HepG2 (cell line): ENCODE measurements around the gene UNC13D. TPM values are rescaled to one million over a fixed set of nuclear protein-coding genes. Genes with fewer than 3 reads are reported as not detected.

Experiments
- ATAC-seq: fragments of 200-7000 bp; cut with Tn5 transposase; 3 replicates; pipeline ENCODE4 v1.9.1; 2020; ENCODE audit warnings: mild to moderate bottlenecking, moderate library complexity
- BruUV-seq: library from RNA; stranded (reverse); fragments of 400-500 nt; replicated peaks from 2 replicates; lab custom pipeline; 2021; lab: Mats Ljungman, UMichigan
- CTCF ChIA-PET: fragments of 300-600 bp; formaldehyde crosslinking; extraction: SDS; loops from one replicate; lab custom pipeline; 2021; ENCODE audit warnings: low total read pairs, inconsistent platforms, low intra/inter-chr PET ratio; lab: Yijun Ruan, JAX
- POLR2A ChIA-PET: fragments of 350-600 bp; sonication (Branson Sonifier 250); formaldehyde crosslinking; loops from one replicate; lab custom pipeline; 2020; ENCODE audit warnings: antibody characterized with exemption, inconsistent platforms; lab: Yijun Ruan, JAX
- DNase-seq: peaks from one replicate; pipeline ENCODE4 v3.0.0-alpha.2; 2015; ENCODE audit warnings: low spot score
- FAIRE-seq: peaks from 3 replicates; lab custom pipeline; 2011; peaks lifted over from hg19 to GRCh38; lab: Jason Lieb, UNC
- H2AFZ ChIP-seq: one replicate; pipeline ENCODE4 v1.6.1; 2011; ENCODE audit warnings: low read length, inconsistent platforms
- H3K27ac ChIP-seq: fragments of 300-600 bp; 3 replicates; pipeline ENCODE4 v1.8.0; 2011; ENCODE audit warnings: mixed run types, mild to moderate bottlenecking, mixed read lengths, low read length, inconsistent platforms; ENCODE audit not compliant: insufficient read depth; ENCODE audit errors: extremely low read length
- H3K27me3 ChIP-seq, 2 experiments: fragments of 200-600 bp in 1 of 2; 2 replicates in 1 of 2; 3 replicates in 1 of 2; pipeline versions ENCODE4 v1.6.0 to v1.8.0; 2011; ENCODE audit warnings: low read length in 2 of 2, mild to moderate bottlenecking in 2 of 2, moderate library complexity in 2 of 2, inconsistent platforms in 1 of 2; ENCODE audit not compliant: insufficient read depth in 2 of 2, control insufficient read depth in 1 of 2
- H3K36me3 ChIP-seq, 2 experiments: fragments of 200-600 bp in 1 of 2; replicated peaks in 1 of 2; 2 replicates in 1 of 2; 3 replicates in 1 of 2; pipeline versions ENCODE4 v1.5.1 to v1.8.0; 2011; ENCODE audit warnings: low read length in 2 of 2, inconsistent platforms in 1 of 2; ENCODE audit not compliant: insufficient read depth in 2 of 2, control insufficient read depth in 1 of 2
- H3K4me1 ChIP-seq: 2 replicates; pipeline ENCODE4 v1.5.1; 2012; ENCODE audit warnings: low read length, inconsistent platforms; ENCODE audit not compliant: insufficient read depth
- H3K4me2 ChIP-seq: 2 replicates; pipeline ENCODE4 v1.6.0; 2011; ENCODE audit warnings: low read depth, low read length, inconsistent platforms
- H3K4me3 ChIP-seq, 3 experiments: fragments of 200-600 bp in 1 of 3; sonication (generic), shearing (Covaris generic) in 1 of 3; replicated peaks in 1 of 3; 2 replicates each; pipeline ENCODE4 v1.5.1; 2011 to 2016; ENCODE audit warnings: low read length in 3 of 3, inconsistent platforms in 2 of 3, low read depth in 2 of 3, mild to moderate bottlenecking in 2 of 3, control low read depth in 1 of 3, mixed read lengths in 1 of 3; ENCODE audit not compliant: insufficient read depth in 1 of 3
- H3K79me2 ChIP-seq: one replicate; pipeline ENCODE4 v1.6.1; 2011; ENCODE audit warnings: low read length, inconsistent platforms; ENCODE audit not compliant: insufficient read depth
- H3K9ac ChIP-seq: 2 replicates; pipeline ENCODE4 v1.6.0; 2011; ENCODE audit warnings: mild to moderate bottlenecking, low read depth, low read length, inconsistent platforms; ENCODE audit not compliant: insufficient read depth
- H3K9me3 ChIP-seq: 2 replicates; pipeline ENCODE4 v1.5.1; 2012; ENCODE audit warnings: mild to moderate bottlenecking, low read length
- H4K20me1 ChIP-seq: 2 replicates; pipeline ENCODE4 v1.6.0; 2011; ENCODE audit warnings: inconsistent platforms, mild to moderate bottlenecking, low read length, moderate library complexity; ENCODE audit not compliant: insufficient read depth
- AHDC1 ChIP-seq: sonication (generic); formaldehyde crosslinking; IDR thresholded peaks from 2 replicates; pipeline ENCODE4 v1.5.1; 2020; ENCODE audit warnings: mild to moderate bottlenecking, missing genetic modification reagents, borderline replicate concordance
- ARNTL ChIP-seq: sonication (generic); formaldehyde crosslinking; IDR thresholded peaks from 2 replicates; pipeline ENCODE4 v1.4.0; 2020; ENCODE audit warnings: mild to moderate bottlenecking, missing genetic modification reagents
- ATF7 ChIP-seq, 2 experiments: fragments of 450-650 bp in 1 of 2; sonication (generic) in 1 of 2; formaldehyde crosslinking in 1 of 2; IDR thresholded peaks; 2 replicates each; pipeline versions ENCODE4 v1.4.0 to v1.6.1; 2016 to 2020; ENCODE audit warnings: antibody characterized with exemption in 1 of 2, mild to moderate bottlenecking in 1 of 2, missing genetic modification reagents in 1 of 2
- BCLAF1 ChIP-seq: fragments of 450-650 bp; IDR thresholded peaks from 2 replicates; pipeline ENCODE4 v1.6.1; 2017; ENCODE audit warnings: mild to moderate bottlenecking
- GABPA ChIP-seq, 2 experiments: IDR thresholded peaks; 2 replicates each; pipeline ENCODE4 v1.6.1; 2011 to 2016; ENCODE audit warnings: low read depth in 2 of 2, low read length in 1 of 2, missing biosample characterization in 1 of 2, missing genetic modification characterization in 1 of 2
- TCF12 ChIP-seq, 2 experiments: fragments of 450-650 bp in 1 of 2; sonication (generic) in 1 of 2; formaldehyde crosslinking in 1 of 2; IDR thresholded peaks; 2 replicates each; pipeline versions ENCODE4 v1.6.1 to v1.8.0; 2017 to 2022; ENCODE audit warnings: antibody characterized with exemption in 1 of 2, mild to moderate bottlenecking in 1 of 2, missing genetic modification reagents in 1 of 2, moderate library complexity in 1 of 2
- YY1 ChIP-seq: IDR thresholded peaks from 2 replicates; pipeline ENCODE4 v1.6.1; 2011; ENCODE audit warnings: low read length, low read depth, moderate library complexity, mild to moderate bottlenecking; ENCODE audit not compliant: insufficient read depth, insufficient replicate concordance
- ZNF430 ChIP-seq: sonication (generic); formaldehyde crosslinking; IDR thresholded peaks from 2 replicates; pipeline ENCODE4 v1.9.0; 2021; ENCODE audit warnings: mild to moderate bottlenecking, missing genetic modification reagents
- ZNF740 ChIP-seq: sonication (generic); formaldehyde crosslinking; IDR thresholded peaks from 2 replicates; pipeline ENCODE4 v1.4.0; 2020; ENCODE audit warnings: missing genetic modification reagents
- WGBS: methylation state at CpG from one replicate; pipeline ENCODE4 v1.1.6; 2017; ENCODE audit warnings: low lambda C conversion rate; 5-methylcytosine and 5-hydroxymethylcytosine counted together
- in situ Hi-C: cut with HindIII; loops from 2 replicates; pipeline ENCODE4 v1.10.0; 2017; ENCODE audit warnings: low pct_unique_long_range_greater_than_20kb; ENCODE audit not compliant: extremely low pct_ligation_motif_present
- intact Hi-C: fragments of 100-400 bp; cut with micrococcal nuclease; formaldehyde crosslinking; loops from one replicate; pipeline ENCODE4 v1.10.0; 2022; ENCODE audit not compliant: unreplicated experiment
- polyA plus RNA-seq, 8 experiments: library from polyadenylated mRNA; depleted of rRNA in 3 of 8; stranded (reverse) in 7 of 8; unstranded in 1 of 8; fragments of >200 nt; fragmentation: Illumina TruSeq in 4 of 8; extraction: Trizol in 4 of 8; gene quantifications; 2 replicates each; pipeline versions ENCODE4 v1.2.1 to v1.2.3, GENCODE V29; 2011 to 2016; ENCODE audit warnings: low read depth in 4 of 8, missing spikeins in 1 of 8, mixed read lengths in 1 of 8; ENCODE audit not compliant: insufficient read depth in 1 of 8
- total RNA-seq, 5 experiments: library from RNA; depleted of rRNA; stranded (reverse); fragments of >200 nt; fragmentation: Illumina TruSeq; extraction: Trizol; gene quantifications; 2 replicates each; pipeline ENCODE4 v1.2.3, GENCODE V29; 2016; ENCODE audit warnings: low read depth in 1 of 5

Gene UNC13D
- total and polyA plus RNA-seq, 2 of the 13 experiments (the other 11 are each of a cell fraction or from before 2014, with no cell fraction given) = 29.7 to 42.7 TPM

- peak; percentile 75 for TF ChIP-seq AHDC1
These were observed 32.9 kb upstream of the UNC13D start (continued) for GRCh38 chr17:75876938-75877751.

- Histone ChIP-seq H3K4me2 (peak overlapping the region; percentile 98), H3K9ac (peak overlapping the region; percentile 97), H3K4me3 (peak overlapping the region; percentile 71 to 84 (median 84)), H3K27ac (peak overlapping the region; percentile 99), H2AFZ (no peak overlapping the region), H3K36me3 (peaks cover 3 to 18% of the 10 kb centered on the region in 2 experiments; a peak in 4 of 5 replicates), H3K9me3 (no peaks in the 10 kb centered on the region), H3K79me2 (peaks cover 21% of the 10 kb centered on the region), H3K4me1 (peaks cover 60% of the 10 kb centered on the region), H3K27me3 (no peaks in the 10 kb centered on the region), H4K20me1 (no peaks in the 10 kb centered on the region; the same call in 1 of the 2 replicates)
- BruUV-seq = no TSS peak
- DNase-seq = peak; percentile 97
- ChIA-PET CTCF (interaction anchor here (1.1 to 1.7 kb wide), 5 partner anchors 15 to 28 kb away, joined by 3 to 5 read pairs (median 4); partner anchors contain the start of gene TRIM65), POLR2A (interaction anchor here (0.5 to 13.8 kb wide), 34 partner anchors 9 to 686 kb away, joined by 3 to 454 read pairs (median 5); partner anchors contain the start of genes ACOX1, CDK3, FBF1 and GALK1)
- peak; percentile 68 for ATAC-seq
- intact Hi-C loops = loop anchor here (1.0 to 2.0 kb wide), 2 partner anchors 15 to 22 kb away; partner anchors contain the start of gene WBP2
- 3% methylated on average over 8 of the region's 26 CpGs for WGBS
- in situ Hi-C loops = no loop called here
- peak; percentile 98 for FAIRE-seq
- TF ChIP-seq GABPA (IDR thresholded peaks at IDR 0.05; ENCODE audit: low read depth, low read length) (no peak), GABPA (CRISPR knock-in tag; IDR thresholded peaks at IDR 0.05; ENCODE audit: low read depth) (peak; percentile 16; the same call in 1 of the 2 replicates), YY1 (peak; percentile 84), ATF7 (IDR thresholded peaks at IDR 0.05) (peak; percentile 66), ATF7 (CRISPR knock-in tag; IDR thresholded peaks at IDR 0.05) (peak; percentile 80), ZNF740 (CRISPR knock-in tag) (peak; percentile 84), ZNF430 (CRISPR knock-in tag) (peak; percentile 97), TCF12 (IDR thresholded peaks at IDR 0.05) (no peak), TCF12 (CRISPR knock-in tag; IDR thresholded peaks at IDR 0.05) (peak; percentile 83), BCLAF1 (no peak), ARNTL (CRISPR knock-in tag) (peak; percentile 84)
These were observed 32.2 kb upstream of the UNC13D start for GRCh38 chr17:75876190-75876937.
